ENCODE results near the gene TMEM158.
A peak's percentile ranks its signal among the peaks of the same experiment; 100 is the strongest.

TMEM158 gene

DNA sequence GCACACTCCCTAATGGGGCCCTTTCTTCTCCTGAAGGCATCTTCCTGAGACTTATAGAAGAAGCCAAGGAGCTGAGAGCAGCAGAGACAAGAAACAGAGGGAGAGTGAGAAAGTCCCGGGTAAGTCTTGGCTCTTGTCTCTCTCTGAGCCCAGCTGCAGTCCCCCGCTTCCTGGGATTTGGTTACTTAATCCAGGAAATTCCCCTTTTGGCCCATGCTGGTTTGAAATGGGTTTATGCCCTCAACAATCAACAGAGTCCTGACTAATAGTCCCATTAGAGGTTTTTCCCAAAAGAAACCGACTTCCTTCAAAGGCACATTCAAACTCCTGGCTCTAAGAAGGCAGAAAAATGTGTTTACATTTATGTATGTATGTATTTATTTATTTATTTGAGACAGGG, 22.0 kb downstream of the TMEM158 start:
- Histone ChIP-seq H3K9me3 (replicated peaks in 1 of 11) (no peaks in the 10 kb centered on the region), H3K4me1 (peaks cover 0 to 44% (median 0%) of the 10 kb centered on the region in 10 experiments; a peak in 7 of 20 replicates), H3K9ac (no peak overlapping the region), H3K27ac (no peak overlapping the region), H3K36me3 (0 out of 22 replicates have a peak, but pooled peaks cover 0 to 3% (median 0%) of the 10 kb centered on the region in 11 experiments), H3K4me2 (peak overlapping the region in 3 of 11 experiments; percentile 4 to 48 (median 25); a peak in 3 of 22 replicates), H3K4me3 (no peak overlapping the region), H4K20me1 (no peaks in the 10 kb centered on the region), H3K27me3 (no peaks in the 10 kb centered on the region)
- no peak for TF ChIP-seq Cebpa-rat (IDR thresholded peaks at IDR 0.05)

DNA sequence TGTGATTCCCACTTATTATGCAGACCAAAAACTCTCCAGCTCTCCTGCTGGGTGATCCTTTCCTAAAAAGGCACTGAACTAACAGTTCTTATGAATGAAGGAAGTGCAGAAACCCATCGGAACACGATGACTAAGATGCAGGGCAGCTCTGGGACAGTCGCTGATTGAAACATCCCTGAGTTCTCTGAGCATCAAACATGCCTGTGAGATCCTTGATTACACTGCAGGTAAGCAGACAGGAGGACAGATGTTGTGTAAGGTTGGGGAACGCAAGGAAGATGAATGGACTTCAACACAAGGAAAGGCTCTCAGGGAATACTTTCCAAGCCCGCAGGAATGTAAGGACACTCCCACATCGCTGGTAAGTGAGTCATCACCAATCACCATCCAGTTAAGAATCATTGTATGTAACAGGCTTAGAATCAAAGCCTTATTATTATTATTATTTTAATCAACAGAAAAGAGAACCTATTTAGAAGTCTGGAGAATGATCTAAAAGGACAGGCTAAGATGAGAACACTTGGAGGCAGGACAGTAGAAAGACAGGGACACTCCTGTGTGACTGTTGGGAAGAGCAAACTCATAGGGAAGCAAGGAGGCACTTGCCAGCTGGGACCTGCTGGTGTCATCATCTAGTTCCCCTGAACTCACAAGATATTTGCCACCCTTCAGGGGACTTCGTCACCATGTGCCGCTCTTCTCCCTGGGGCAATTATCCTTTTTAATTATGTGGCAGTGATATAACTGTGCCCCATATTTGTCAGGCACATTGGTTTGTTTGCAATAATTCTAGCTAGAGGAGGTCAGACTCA, 26.0 kb downstream of the TMEM158 start:
- peaks cover 0 to 11% (median 0%) of the 10 kb centered on the region in 10 experiments; a peak in 4 of 20 replicates for H3K4me1 ChIP-seq
- H3K36me3 ChIP-seq = 0 out of 22 replicates have a peak, but pooled peaks cover 0 to 3% (median 0%) of the 10 kb centered on the region in 11 experiments
- H3K9ac ChIP-seq = no peak overlapping the region
- no peak for TF ChIP-seq Cebpa-rat (IDR thresholded peaks at IDR 0.05)
- H3K27me3 ChIP-seq = no peaks in the 10 kb centered on the region
- H3K4me2 ChIP-seq = no peak overlapping the region
- no peak overlapping the region for H3K4me3 ChIP-seq
- no peaks in the 10 kb centered on the region for H3K9me3 ChIP-seq (replicated peaks in 1 of 11)
- no peaks in the 10 kb centered on the region for H4K20me1 ChIP-seq
- H3K27ac ChIP-seq = no peak overlapping the region

DNA sequence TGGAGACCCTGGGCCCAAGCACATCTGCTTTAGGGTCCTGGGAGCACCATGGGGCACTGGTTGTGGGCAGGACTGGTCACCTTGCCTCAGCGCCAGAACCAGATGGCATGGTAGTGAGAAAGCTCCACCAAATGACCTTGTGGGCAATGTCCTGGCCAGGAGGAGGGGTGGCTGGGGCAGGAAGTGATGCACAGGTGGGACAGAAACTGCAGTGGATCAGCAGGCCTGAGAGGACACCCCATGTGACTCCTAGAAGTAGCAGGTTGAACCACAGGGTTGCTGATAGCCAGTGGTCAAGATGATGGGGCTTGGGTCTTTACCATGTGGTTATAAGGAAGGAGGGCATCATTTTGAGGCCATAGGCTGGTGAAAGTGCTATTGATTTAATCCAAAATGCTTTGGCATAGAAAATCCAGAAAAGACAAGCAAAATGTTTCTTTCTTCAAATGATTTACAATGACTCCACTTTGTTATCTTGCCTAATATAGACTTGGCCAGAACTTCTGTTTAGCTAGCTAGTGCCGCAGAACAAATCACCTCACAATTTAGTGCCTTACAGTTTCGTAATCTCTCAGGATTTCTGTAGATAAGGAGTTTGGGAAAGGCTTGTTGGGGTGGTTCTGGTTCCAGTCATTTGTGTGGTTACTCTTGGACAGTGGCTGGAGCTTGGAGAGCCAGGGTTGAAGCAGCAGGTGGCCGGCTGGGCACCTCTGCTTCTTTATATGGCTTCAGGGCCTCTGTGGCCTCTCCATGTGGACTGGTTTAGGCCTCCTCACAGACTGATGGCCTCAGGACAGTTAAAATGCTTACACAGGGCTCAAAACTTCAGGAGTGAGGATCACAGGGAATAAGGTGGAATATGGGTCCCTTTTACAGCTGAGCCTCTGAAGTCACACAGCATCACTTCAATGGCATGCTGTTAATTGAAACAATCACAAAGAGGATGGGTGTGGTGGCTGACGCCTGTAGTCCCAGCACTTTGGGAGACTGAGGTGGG, 27.5 kb downstream of the TMEM158 start:
- Histone ChIP-seq H3K4me3 (no peak overlapping the region), H4K20me1 (no peaks in the 10 kb centered on the region), H3K4me1 (no peaks in the 10 kb centered on the region), H3K4me2 (no peak overlapping the region), H3K27me3 (no peaks in the 10 kb centered on the region), H3K27ac (no peak overlapping the region), H3K36me3 (0 out of 22 replicates have a peak, but pooled peaks cover 0 to 3% (median 0%) of the 10 kb centered on the region in 11 experiments), H3K9ac (no peak overlapping the region), H3K9me3 (replicated peaks in 1 of 11) (no peaks in the 10 kb centered on the region)
- TF ChIP-seq Cebpa-rat (IDR thresholded peaks at IDR 0.05) = no peak

DNA sequence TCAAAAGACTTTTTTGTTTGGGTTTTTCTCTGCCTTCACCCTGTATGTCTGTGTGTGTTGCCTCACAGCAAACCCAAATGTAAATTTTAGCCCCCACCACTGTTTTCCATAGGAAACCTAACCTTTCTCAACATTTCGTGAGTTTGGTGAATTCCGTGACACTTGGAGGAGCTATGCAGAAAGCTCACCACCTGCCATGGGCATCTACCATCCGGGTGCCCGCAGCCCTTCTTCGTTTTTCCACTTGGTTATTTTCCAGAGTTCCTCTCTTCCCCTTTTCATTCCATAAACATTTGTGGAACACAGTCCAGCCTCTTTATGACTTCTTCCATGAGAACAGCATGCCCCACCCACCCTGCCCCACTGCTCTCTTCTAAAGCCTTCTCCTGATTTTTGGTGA, 31.3 kb downstream of the TMEM158 start:
- H3K4me1 ChIP-seq = peaks cover 0 to 13% (median 0%) of the 10 kb centered on the region in 10 experiments; a peak in 7 of 20 replicates

DNA sequence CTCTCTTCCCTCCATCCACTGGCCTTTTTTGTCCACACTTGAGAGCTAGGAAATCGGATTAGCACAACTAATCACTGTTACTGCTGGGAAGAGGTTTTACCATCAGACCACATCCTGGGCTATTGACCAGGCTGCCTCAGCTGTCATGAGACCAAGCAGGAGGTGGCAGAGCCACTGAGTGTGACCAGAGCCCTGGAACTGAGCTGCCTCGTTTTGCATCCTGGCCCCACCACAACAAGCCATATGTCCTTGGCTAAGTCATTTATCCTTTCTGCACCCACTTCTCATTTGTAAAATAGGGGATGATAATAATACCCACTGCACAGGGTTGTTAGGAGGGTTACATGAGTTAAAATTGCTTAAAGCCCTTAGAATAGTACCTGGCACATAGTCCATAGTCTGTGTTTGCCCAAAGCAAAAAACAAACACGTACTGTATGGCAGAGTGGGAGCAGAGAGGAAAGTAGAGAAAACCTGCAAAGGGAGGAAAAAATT, 34.1 kb downstream of the TMEM158 start:
- H3K9ac ChIP-seq = no peak overlapping the region
- peaks cover 0 to 31% (median 0%) of the 10 kb centered on the region in 10 experiments; a peak in 9 of 20 replicates for H3K4me1 ChIP-seq
- H3K27me3 ChIP-seq = no peaks in the 10 kb centered on the region
- no peak overlapping the region for H3K4me3 ChIP-seq
- peak overlapping the region in 3 of 11 experiments; percentile 5 to 52 (median 27); a peak in 5 of 22 replicates for H3K4me2 ChIP-seq
- no peak for TF ChIP-seq Cebpa-rat (IDR thresholded peaks at IDR 0.05)
- no peaks in the 10 kb centered on the region for H3K36me3 ChIP-seq
- H4K20me1 ChIP-seq = no peaks in the 10 kb centered on the region
- no peaks in the 10 kb centered on the region for H3K9me3 ChIP-seq (replicated peaks in 1 of 11)
- no peak overlapping the region for H3K27ac ChIP-seq

More for the DNA sequence above, 31.3 kb downstream of the TMEM158 start:
- Histone ChIP-seq H3K36me3 (no peaks in the 10 kb centered on the region), H3K27me3 (no peaks in the 10 kb centered on the region), H3K9ac (no peak overlapping the region), H3K27ac (no peak overlapping the region), H3K4me2 (no peak overlapping the region), H4K20me1 (no peaks in the 10 kb centered on the region), H3K4me3 (no peak overlapping the region), H3K9me3 (replicated peaks in 1 of 11) (no peaks in the 10 kb centered on the region)
- no peak for TF ChIP-seq Cebpa-rat (IDR thresholded peaks at IDR 0.05)

DNA sequence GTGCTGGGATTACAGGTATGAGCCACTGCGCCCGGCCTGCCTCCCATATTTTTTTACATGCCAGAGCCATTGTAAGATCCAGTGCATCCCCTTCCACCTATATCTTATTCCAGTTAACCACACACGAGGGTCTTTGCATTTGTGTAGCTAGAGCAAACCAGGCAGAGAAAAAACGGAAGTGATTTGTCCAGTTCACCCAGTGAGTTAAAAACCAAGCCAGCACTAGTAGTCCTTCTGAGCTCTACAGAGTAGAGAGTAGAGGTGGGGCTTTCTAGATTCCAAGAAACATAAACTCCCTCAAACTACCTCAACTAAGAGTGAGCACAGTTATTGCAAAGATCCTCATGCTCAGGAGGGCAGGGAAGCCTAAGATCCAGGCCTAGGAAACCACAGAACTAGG, 34.7 kb downstream of the TMEM158 start:
- Histone ChIP-seq H3K4me3 (no peak overlapping the region), H3K4me2 (peak overlapping the region in 3 of 11 experiments; percentile 5 to 52 (median 27); a peak in 5 of 22 replicates), H3K36me3 (no peaks in the 10 kb centered on the region), H3K9me3 (replicated peaks in 1 of 11) (no peaks in the 10 kb centered on the region), H3K27me3 (no peaks in the 10 kb centered on the region), H3K27ac (no peak overlapping the region), H3K9ac (no peak overlapping the region), H3K4me1 (peaks cover 0 to 31% (median 0%) of the 10 kb centered on the region in 10 experiments; a peak in 9 of 20 replicates), H4K20me1 (no peaks in the 10 kb centered on the region)
- TF ChIP-seq Cebpa-rat (IDR thresholded peaks at IDR 0.05) = no peak

DNA sequence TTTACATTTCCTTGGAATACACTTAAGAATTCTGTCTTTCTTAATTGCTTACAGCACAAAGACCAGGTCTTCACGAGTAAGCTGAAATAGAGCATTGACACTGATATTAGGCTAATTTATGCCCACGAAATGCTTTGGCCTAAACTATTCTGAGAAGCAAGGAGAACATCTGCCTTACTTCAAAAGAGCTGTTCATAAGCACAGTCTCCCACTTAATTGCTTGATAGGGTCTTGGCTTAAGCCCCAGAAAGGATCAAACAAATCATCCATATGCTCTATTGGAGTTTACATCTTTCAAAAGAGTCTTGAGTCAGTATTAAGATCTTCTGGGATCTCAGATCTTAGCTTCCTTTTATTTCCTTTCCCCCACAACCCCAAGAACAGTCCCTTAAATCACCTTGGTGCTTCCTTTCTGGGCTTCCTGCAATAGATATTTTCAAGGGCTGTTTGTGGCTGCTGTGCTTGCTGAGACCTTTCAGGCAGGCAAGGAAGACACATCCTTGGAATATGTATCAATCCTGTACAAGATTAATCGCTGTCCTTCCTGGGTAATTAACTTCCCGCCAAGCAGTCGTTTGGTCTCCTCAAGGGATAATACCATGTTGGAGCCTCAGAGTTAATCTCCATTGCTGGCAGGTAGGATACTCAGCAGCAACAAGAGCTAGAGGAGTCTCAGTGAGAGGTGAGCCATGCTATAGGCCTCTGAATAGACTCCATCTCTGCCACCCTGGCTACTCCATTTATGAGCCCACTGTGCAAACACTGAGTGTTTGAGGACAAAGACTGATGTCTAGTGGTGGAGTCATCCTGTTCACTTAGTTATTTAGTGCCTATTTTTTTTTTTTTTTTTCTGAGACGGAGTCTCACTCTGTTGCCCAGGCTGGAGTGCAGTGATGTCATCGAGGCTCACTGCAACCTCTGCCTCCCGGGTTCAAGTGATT, 37.1 kb downstream of the TMEM158 start:
- no peak for TF ChIP-seq Cebpa-rat (IDR thresholded peaks at IDR 0.05)
- Histone ChIP-seq H3K36me3 (no peaks in the 10 kb centered on the region), H3K27me3 (no peaks in the 10 kb centered on the region), H4K20me1 (no peaks in the 10 kb centered on the region), H3K9ac (no peak overlapping the region), H3K27ac (no peak overlapping the region), H3K4me1 (peaks cover 0 to 31% (median 0%) of the 10 kb centered on the region in 10 experiments; a peak in 9 of 20 replicates), H3K4me2 (no peak overlapping the region), H3K4me3 (no peak overlapping the region), H3K9me3 (replicated peaks in 1 of 11) (no peaks in the 10 kb centered on the region)

DNA sequence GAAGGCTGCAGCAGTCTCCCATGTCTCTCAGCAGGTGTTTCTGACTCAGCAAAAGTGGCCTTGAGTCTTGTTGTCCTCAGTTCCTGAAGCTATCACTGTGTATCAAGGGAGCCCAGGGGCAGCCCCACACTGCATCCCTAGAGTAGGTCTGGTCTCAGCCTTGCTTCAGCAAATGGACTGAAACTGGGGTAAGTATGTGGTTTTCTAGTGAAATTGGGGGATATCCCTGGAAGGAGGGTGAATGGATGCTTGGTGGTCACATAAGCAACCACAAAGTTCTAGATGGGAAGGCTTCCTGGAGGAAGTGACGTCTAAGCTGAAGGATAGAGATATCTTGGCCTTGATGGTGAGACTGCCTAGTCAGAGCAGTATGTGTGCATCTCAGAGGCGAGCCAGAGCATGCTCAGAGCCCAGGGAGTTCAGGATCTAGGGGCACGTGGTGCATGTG, 38.4 kb downstream of the TMEM158 start:
- H3K27ac ChIP-seq = no peak overlapping the region
- no peak for TF ChIP-seq Cebpa-rat (IDR thresholded peaks at IDR 0.05)
- H4K20me1 ChIP-seq = no peaks in the 10 kb centered on the region
- H3K36me3 ChIP-seq = no peaks in the 10 kb centered on the region
- no peak overlapping the region for H3K4me3 ChIP-seq
- peak overlapping the region in 3 of 11 experiments; percentile 16 to 61 (median 53); a peak in 6 of 22 replicates for H3K4me2 ChIP-seq
- no peaks in the 10 kb centered on the region for H3K9me3 ChIP-seq (replicated peaks in 1 of 11)
- no peak overlapping the region for H3K9ac ChIP-seq
- no peaks in the 10 kb centered on the region for H3K27me3 ChIP-seq
- H3K4me1 ChIP-seq = peaks cover 0 to 40% (median 9%) of the 10 kb centered on the region in 10 experiments; a peak in 18 of 20 replicates
